Neural cell (in vitro differentiated cells): Measurements from ENCODE around the gene MON2.

Experiments
- CTCF ChIP-seq: fragments of 450-650 bp; IDR thresholded peaks from 2 replicates; pipeline ENCODE4 v1.5.1; 2014; ENCODE audit warnings: antibody characterized with exemption, mild to moderate bottlenecking, moderate library complexity; ENCODE audit not compliant: poor library complexity, severe bottlenecking
- EP300 ChIP-seq: fragments of 450-650 bp; conservative IDR thresholded peaks from 2 replicates; pipeline ENCODE4 v1.6.1; 2014; ENCODE audit warnings: antibody characterized with exemption, mild to moderate bottlenecking, moderate library complexity; ENCODE audit not compliant: poor library complexity, severe bottlenecking
- POLR2AphosphoS5 ChIP-seq: IDR thresholded peaks from 2 replicates; pipeline ENCODE4 v1.6.1; 2012

- TF ChIP-seq POLR2AphosphoS5 (no peak), CTCF (no peak), EP300 (no peak)
These were observed 15.4 kb downstream of the MON2 start for GRCh38 chr12:62481843-62482540.
